Tibial artery (tissue), 4 donors: Measurements from ENCODE around the gene SEC14L5.

Source experiments
- DNase-seq, 2 donors: peaks; one replicate each; pipeline ENCODE4 v3.0.0-alpha.2; 2019
- H3K27ac ChIP-seq, 2 donors: fragments of 200-600 bp; sonication (generic) in 1 of 2; 1 replicate in 1 of 2; 2 replicates in 1 of 2; pipeline ENCODE4 v1.5.1; 2018 to 2019; ENCODE audit warnings: mild to moderate bottlenecking in 1 of 2
- H3K27me3 ChIP-seq, 2 donors: fragments of 200-600 bp; sonication (generic) in 1 of 2; one replicate each; pipeline versions ENCODE4 v1.5.1 to v1.6.0; 2016 to 2019
- H3K36me3 ChIP-seq, 3 donors: fragments of 200-600 bp; sonication (generic) in 2 of 3; one replicate each; pipeline ENCODE4 v1.5.1; 2016 to 2019; ENCODE audit warnings: mild to moderate bottlenecking in 2 of 3
- H3K4me1 ChIP-seq, 4 donors: fragments of 200-600 bp; sonication (generic) in 2 of 4; 1 replicate in 3 of 4; 2 replicates in 1 of 4; pipeline ENCODE4 v1.5.1; 2016 to 2019
- H3K4me3 ChIP-seq, 2 donors: fragments of 200-600 bp; sonication (generic) in 1 of 2; 1 replicate in 1 of 2; 2 replicates in 1 of 2; pipeline ENCODE4 v1.5.1; 2018 to 2019; ENCODE audit warnings: mild to moderate bottlenecking in 2 of 2
- H3K9me3 ChIP-seq, 3 donors: fragments of 200-600 bp; sonication (generic) in 1 of 3; one replicate each; pipeline ENCODE4 v1.5.1; 2016 to 2019
- CTCF ChIP-seq, 2 experiments: fragments of 200-600 bp in 1 of 2; fragments of 450-650 bp in 1 of 2; IDR thresholded peaks; one replicate each; pipeline ENCODE4 v1.5.1; 2017 to 2019; ENCODE audit warnings: antibody characterized with exemption in 2 of 2, mild to moderate bottlenecking in 1 of 2, moderate library complexity in 1 of 2
- intact Hi-C: fragments of 100-400 bp; cut with DNase I; formaldehyde crosslinking; loops from one replicate; pipeline ENCODE4 v1.15.0; 2023; ENCODE audit warnings: low total_unique reads

Gene SEC14L5

GRCh38 chr16:5046914-5047313, 88.8 kb downstream of the SEC14L5 start:
- intact Hi-C loops = no loop called here
- no peak for TF ChIP-seq CTCF (IDR thresholded peaks at IDR 0.05)
- H3K4me3 ChIP-seq = no peak overlapping the region
- no peaks in the 10 kb centered on the region for H3K36me3 ChIP-seq
- no peaks in the 10 kb centered on the region for H3K27me3 ChIP-seq
- H3K4me1 ChIP-seq = no peaks in the 10 kb centered on the region
- H3K27ac ChIP-seq = no peak overlapping the region
- no peaks in the 10 kb centered on the region for H3K9me3 ChIP-seq
- DNase-seq = no peak

GRCh38 chr16:5054876-5055865, 97.0 kb downstream of the SEC14L5 start:
- Histone ChIP-seq H3K27ac (no peak overlapping the region), H3K36me3 (no peaks in the 10 kb centered on the region), H3K27me3 (peaks cover 0 to 16% of the 10 kb centered on the region in 2 donors), H3K4me3 (no peak overlapping the region), H3K9me3 (no peaks in the 10 kb centered on the region), H3K4me1 (no peaks in the 10 kb centered on the region)
- TF ChIP-seq CTCF (IDR thresholded peaks at IDR 0.05) = no peak
- DNase-seq = no peak
- intact Hi-C loops = no loop called here

GRCh38 chr16:5056352-5056751, 98.2 kb downstream of the SEC14L5 start:
- no peak for TF ChIP-seq CTCF (IDR thresholded peaks at IDR 0.05)
- no peak for DNase-seq
- H3K27me3 ChIP-seq = peaks cover 0 to 20% of the 10 kb centered on the region in 2 donors
- no peaks in the 10 kb centered on the region for H3K36me3 ChIP-seq
- intact Hi-C loops = no loop called here
- no peaks in the 10 kb centered on the region for H3K9me3 ChIP-seq
- H3K4me3 ChIP-seq = no peak overlapping the region
- H3K27ac ChIP-seq = no peak overlapping the region
- H3K4me1 ChIP-seq = no peaks in the 10 kb centered on the region

DNA sequence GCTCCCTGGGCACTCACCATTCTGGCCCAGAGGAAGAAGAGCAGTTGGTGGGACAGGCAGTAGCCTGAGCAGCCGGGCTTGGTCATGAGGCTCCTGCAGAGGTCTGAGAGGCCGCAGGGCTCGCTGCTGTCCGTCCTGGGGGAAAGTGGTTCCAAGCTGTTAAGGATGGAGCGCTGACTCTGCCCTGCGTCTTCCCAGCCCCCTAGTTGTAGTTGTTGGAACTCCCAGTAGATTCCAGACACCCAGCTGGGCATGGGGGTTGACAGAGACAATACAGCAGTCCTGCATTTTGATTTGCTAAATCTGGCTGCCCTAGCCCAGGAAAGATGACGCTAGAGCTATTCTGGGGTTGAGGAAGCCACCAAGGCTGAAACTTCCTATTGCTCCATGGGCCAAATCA, 100.3 kb downstream of the SEC14L5 start:
- TF ChIP-seq CTCF (IDR thresholded peaks at IDR 0.05) = no peak

GRCh38 chr16:5059386-5060072, 101.4 kb downstream of the SEC14L5 start:
- Histone ChIP-seq H3K27me3 (peaks cover 0 to 23% of the 10 kb centered on the region in 2 donors), H3K4me1 (no peaks in the 10 kb centered on the region), H3K36me3 (no peaks in the 10 kb centered on the region), H3K9me3 (no peaks in the 10 kb centered on the region), H3K4me3 (no peak overlapping the region), H3K27ac (no peak overlapping the region)
- intact Hi-C loops = no loop called here
- TF ChIP-seq CTCF (IDR thresholded peaks at IDR 0.05) = no peak
- no peak for DNase-seq

More for the DNA sequence above, 100.3 kb downstream of the SEC14L5 start:
- H3K9me3 ChIP-seq = no peaks in the 10 kb centered on the region
- H3K4me3 ChIP-seq = no peak overlapping the region
- DNase-seq = no peak
- intact Hi-C loops = no loop called here
- no peaks in the 10 kb centered on the region for H3K4me1 ChIP-seq
- H3K27ac ChIP-seq = no peak overlapping the region
- peaks cover 0 to 23% of the 10 kb centered on the region in 2 donors for H3K27me3 ChIP-seq
- H3K36me3 ChIP-seq = no peaks in the 10 kb centered on the region
